K562 (cell line): Measurements from ENCODE around the gene PDE4D. TPM values are rescaled to one million over a fixed set of nuclear protein-coding genes. Genes with fewer than 3 reads are reported as not detected.

Source experiments
- ATAC-seq: fragments of 200-7000 bp; cut with Tn5 transposase; 3 replicates; pipeline ENCODE4 v1.9.1; 2020; ENCODE audit warnings: moderate library complexity
- BruUV-seq: library from RNA; stranded (reverse); fragments of 400-500 nt; replicated peaks from 2 replicates; lab custom pipeline; 2021; lab: Mats Ljungman, UMichigan
- CTCF ChIA-PET: fragments of 300-600 bp; formaldehyde crosslinking; extraction: SDS; loops from one replicate; lab custom pipeline; 2021; ENCODE audit warnings: low intra/inter-chr PET ratio; lab: Yijun Ruan, JAX
- POLR2A ChIA-PET: fragments of 300-600, 350-650 bp; sonication (Branson Sonifier 250); formaldehyde crosslinking; extraction: SDS; loops from one replicate; lab custom pipeline; 2021; ENCODE audit warnings: antibody characterized with exemption, inconsistent platforms; lab: Yijun Ruan, JAX
- DNase-seq, 4 experiments: peaks; one replicate each; pipeline versions ENCODE4 v3.0.0 to v3.0.0-alpha.2; 2011 to 2018; ENCODE audit warnings: low spot score in 3 of 4, mixed read lengths in 3 of 4; ENCODE audit errors: extremely low read depth in 1 of 4
- FAIRE-seq: peaks from 2 replicates; lab custom pipeline; 2011; peaks lifted over from hg19 to GRCh38; lab: Jason Lieb, UNC
- H2AFZ ChIP-seq: 2 replicates; pipeline ENCODE4 v1.6.0; 2011; ENCODE audit warnings: low read depth, low read length, control low read depth, inconsistent platforms
- H3K27ac ChIP-seq: fragments of 200-600 bp; 3 replicates; pipeline ENCODE4 v1.8.0; 2011; ENCODE audit warnings: low read depth, mild to moderate bottlenecking, control low read depth, inconsistent platforms, low read length, moderate library complexity, mixed read lengths; ENCODE audit errors: extremely low read depth
- H3K27me3 ChIP-seq, 2 experiments: fragments of 300-600 bp in 1 of 2; 2 replicates in 1 of 2; 3 replicates in 1 of 2; pipeline versions ENCODE4 v1.6.0 to v1.8.0; 2011; ENCODE audit warnings: inconsistent platforms in 2 of 2, low read length in 2 of 2, mild to moderate bottlenecking in 1 of 2, mixed read lengths in 1 of 2, moderate library complexity in 1 of 2; ENCODE audit not compliant: control insufficient read depth in 2 of 2, insufficient read depth in 2 of 2
- H3K36me3 ChIP-seq: fragments of 300-600 bp; 3 replicates; pipeline ENCODE4 v1.8.0; 2011; ENCODE audit warnings: mild to moderate bottlenecking, low read length, inconsistent platforms; ENCODE audit not compliant: control insufficient read depth, insufficient read depth
- H3K4me1 ChIP-seq, 2 experiments: fragments of 200-600 bp in 1 of 2; replicated peaks in 1 of 2; 2 replicates in 1 of 2; 3 replicates in 1 of 2; pipeline versions ENCODE4 v1.5.1 to v1.8.0; 2011; ENCODE audit warnings: inconsistent platforms in 2 of 2, low read length in 2 of 2, mild to moderate bottlenecking in 1 of 2, mixed read lengths in 1 of 2, moderate library complexity in 1 of 2; ENCODE audit not compliant: control insufficient read depth in 2 of 2, insufficient read depth in 2 of 2
- H3K4me2 ChIP-seq: 2 replicates; pipeline ENCODE4 v1.6.1; 2011; ENCODE audit warnings: low read length, control low read depth, inconsistent platforms, mixed read lengths; ENCODE audit not compliant: insufficient read depth
- H3K4me3 ChIP-seq: fragments of 200-600 bp; sonication (generic), shearing (Covaris generic); 2 replicates; pipeline ENCODE4 v1.5.1; 2016; ENCODE audit warnings: control low read depth, inconsistent platforms
- H3K79me2 ChIP-seq: fragments of 200-600 bp; 3 replicates; pipeline ENCODE4 v1.8.0; 2011; ENCODE audit warnings: low read length, inconsistent platforms; ENCODE audit not compliant: control insufficient read depth, insufficient read depth
- H3K9ac ChIP-seq, 2 experiments: 2 replicates each; pipeline versions ENCODE4 v1.6.0 to v1.6.1; 2011; ENCODE audit warnings: low read depth in 2 of 2, low read length in 2 of 2, control low read depth in 1 of 2, inconsistent platforms in 1 of 2, mild to moderate bottlenecking in 1 of 2, mixed read lengths in 1 of 2; ENCODE audit not compliant: insufficient read depth in 1 of 2
- H3K9me1 ChIP-seq: one replicate; pipeline ENCODE4 v1.6.0; 2011; ENCODE audit warnings: inconsistent platforms, mild to moderate bottlenecking, low read length, moderate library complexity; ENCODE audit not compliant: control insufficient read depth, insufficient read depth
- H3K9me3 ChIP-seq: replicated peaks from 2 replicates; pipeline ENCODE4 v1.5.1; 2011; ENCODE audit warnings: low read depth, low read length, inconsistent platforms; ENCODE audit not compliant: control insufficient read depth, insufficient read depth
- H4K20me1 ChIP-seq: replicated peaks from 2 replicates; pipeline ENCODE4 v1.6.1; 2011; ENCODE audit warnings: low read length, inconsistent platforms, mixed read lengths; ENCODE audit not compliant: control insufficient read depth, insufficient read depth
- CTCF ChIP-seq, 3 experiments: IDR thresholded peaks in 2 of 3; conservative IDR thresholded peaks in 1 of 3; 2 replicates each; pipeline ENCODE4 v1.5.1; 2011 to 2012; ENCODE audit warnings: low read length in 3 of 3, mild to moderate bottlenecking in 3 of 3, control low read depth in 2 of 3, improper control_type of control experiment in 1 of 3, inconsistent platforms in 1 of 3, low read depth in 1 of 3, mixed read lengths in 1 of 3, moderate library complexity in 1 of 3; ENCODE audit not compliant: insufficient read depth in 2 of 3
- KHSRP ChIP-seq: fragments of 450-650 bp; IDR thresholded peaks from 2 replicates; pipeline ENCODE4 v1.6.1; 2017
- NCOA2 ChIP-seq, 2 experiments: fragments of 450-650 bp; IDR thresholded peaks; 2 replicates each; pipeline ENCODE4 v1.6.1; 2018; ENCODE audit warnings: mild to moderate bottlenecking in 2 of 2, moderate library complexity in 1 of 2; ENCODE audit not compliant: partially characterized antibody in 2 of 2
- ZBED1 ChIP-seq: IDR thresholded peaks from 2 replicates; pipeline ENCODE4 v1.6.1; 2014
- ZNF407 ChIP-seq: fragments of 450-650 bp; IDR thresholded peaks from 2 replicates; pipeline ENCODE4 v1.6.1; 2016; ENCODE audit warnings: low read depth
- WGBS: fragments of 100-300 bp; shearing (Covaris generic); methylation state at CpG from one replicate; pipeline ENCODE4 v1.1.6; 2016; ENCODE audit warnings: low coverage, mixed read lengths; ENCODE audit not compliant: insufficient coverage; ENCODE audit errors: missing lambda C conversion rate; 5-methylcytosine and 5-hydroxymethylcytosine counted together
- in situ Hi-C: fragments of 300-500 bp; cut with MboI; formaldehyde crosslinking; loops from 4 replicates; pipeline ENCODE4 v1.15.0; 2018; ENCODE audit warnings: inconsistent platforms, mixed read lengths
- intact Hi-C: fragments of 100-400 bp; cut with micrococcal nuclease; formaldehyde crosslinking; loops from 2 replicates; pipeline ENCODE4 v1.14.2; 2022
- polyA plus RNA-seq, 8 experiments: library from polyadenylated mRNA; depleted of rRNA in 4 of 8; stranded (reverse) in 5 of 8; unstranded in 3 of 8; fragments of >200 nt; fragmentation: Nextera tagmentation in 2 of 8; fragmentation: Illumina TruSeq in 1 of 8; extraction: Ambion mirVana in 2 of 8; extraction: Trizol in 1 of 8; gene quantifications; 2 replicates each; pipeline versions ENCODE4 v1.2.1 to v1.2.3, GENCODE V29; 2011 to 2014; ENCODE audit warnings: inconsistent platforms in 1 of 8, missing spikeins in 1 of 8
- total RNA-seq, 7 experiments: library from RNA; depleted of rRNA in 6 of 7; stranded (reverse); fragments of >200 nt in 6 of 7; fragmentation: Illumina TruSeq in 2 of 7; extraction: Trizol in 2 of 7; gene quantifications; 2 replicates each; pipeline versions ENCODE4 v1.2.1 to v1.2.3, GENCODE V29; 2011 to 2021; ENCODE audit warnings: low replicate concordance in 1 of 7
- TF ChIP-seq, protein P1 (sequence below), 2 experiments: fragments of 450-650 bp in 1 of 2; sonication (generic) in 1 of 2; formaldehyde crosslinking; conservative IDR thresholded peaks; 2 replicates each; pipeline versions ENCODE4 v1.4.0 to v1.8.1; 2020 to 2022; ENCODE audit warnings: mild to moderate bottlenecking in 1 of 2, missing genetic modification reagents in 1 of 2
- TF ChIP-seq, protein P2 (sequence below): fragments of 250-450 bp; sonication (Bioruptor Pico); IDR thresholded peaks from 2 replicates; pipeline ENCODE4 v1.4.0; 2020

The PDE4D gene
- total and polyA plus RNA-seq, 9 of the 15 experiments (the other 6 are each of a cell fraction or from before 2014, with no cell fraction given) = 0.04 to 0.46 (median 0.13) TPM

DNA sequence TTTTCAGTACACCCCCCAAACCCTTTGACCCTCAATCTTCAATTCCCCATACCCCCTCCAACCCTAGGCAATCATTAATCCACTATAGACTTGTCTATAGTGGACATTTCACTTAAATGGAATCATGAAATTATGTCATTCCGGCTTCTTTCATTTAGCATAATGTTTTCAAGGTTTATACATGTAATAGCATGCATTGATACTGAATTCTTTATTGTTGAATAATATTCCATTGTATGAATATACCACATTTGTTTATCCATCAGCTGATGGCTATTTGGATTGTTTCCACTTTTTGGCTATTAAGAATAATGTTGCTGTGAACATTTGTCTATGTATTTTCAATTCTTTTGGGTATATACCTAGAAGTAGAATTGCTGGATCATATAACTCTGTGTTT lies 238.8 kb downstream of the PDE4D start:
- DNase-seq = no peak
- no peak for ATAC-seq
- H3K79me2 ChIP-seq = no peaks in the 10 kb centered on the region
- WGBS = 0% methylated on average over 1 of the region's 1 CpG
- ChIA-PET POLR2A (no interaction called here), CTCF (no interaction called here)
- no peak overlapping the region for H2AFZ ChIP-seq
- H3K27ac ChIP-seq = no peak overlapping the region
- H3K4me2 ChIP-seq = no peak overlapping the region
- in situ Hi-C loops = no loop called here
- no peak overlapping the region for H3K4me3 ChIP-seq
- H3K4me1 ChIP-seq = no peaks in the 10 kb centered on the region
- TF ChIP-seq KHSRP (no peak), NCOA2 (IDR thresholded peaks at IDR 0.05; ENCODE audit: partially characterized antibody in 2 of 2) (no peak), ZNF407 (no peak), CTCF (IDR thresholded peaks at IDR 0.05 in 2 of 3, conservative IDR thresholded peaks at IDR 0.05 in 1 of 3; ENCODE audit: insufficient read depth in 2 of 3, low read depth in 1 of 3, low read length in 3 of 3) (no peak), ZBED1 (no peak)
- TF ChIP-seq, protein P1, sequence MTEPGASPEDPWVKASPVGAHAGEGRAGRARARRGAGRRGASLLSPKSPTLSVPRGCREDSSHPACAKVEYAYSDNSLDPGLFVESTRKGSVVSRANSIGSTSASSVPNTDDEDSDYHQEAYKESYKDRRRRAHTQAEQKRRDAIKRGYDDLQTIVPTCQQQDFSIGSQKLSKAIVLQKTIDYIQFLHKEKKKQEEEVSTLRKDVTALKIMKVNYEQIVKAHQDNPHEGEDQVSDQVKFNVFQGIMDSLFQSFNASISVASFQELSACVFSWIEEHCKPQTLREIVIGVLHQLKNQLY (CRISPR knock-in tag; conservative IDR thresholded peaks at IDR 0.05) = no peak
- TF ChIP-seq, protein P2, sequence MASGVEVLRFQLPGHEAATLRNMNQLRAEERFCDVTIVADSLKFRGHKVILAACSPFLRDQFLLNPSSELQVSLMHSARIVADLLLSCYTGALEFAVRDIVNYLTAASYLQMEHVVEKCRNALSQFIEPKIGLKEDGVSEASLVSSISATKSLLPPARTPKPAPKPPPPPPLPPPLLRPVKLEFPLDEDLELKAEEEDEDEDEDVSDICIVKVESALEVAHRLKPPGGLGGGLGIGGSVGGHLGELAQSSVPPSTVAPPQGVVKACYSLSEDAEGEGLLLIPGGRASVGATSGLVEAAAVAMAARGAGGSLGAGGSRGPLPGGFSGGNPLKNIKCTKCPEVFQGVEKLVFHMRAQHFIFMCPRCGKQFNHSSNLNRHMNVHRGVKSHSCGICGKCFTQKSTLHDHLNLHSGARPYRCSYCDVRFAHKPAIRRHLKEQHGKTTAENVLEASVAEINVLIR (CRISPR knock-in tag) = no peak
- TF ChIP-seq, all 486 proteins: peak for 0
- no peaks in the 10 kb centered on the region for H4K20me1 ChIP-seq
- H3K9me1 ChIP-seq = no peaks in the 10 kb centered on the region
- no peaks in the 10 kb centered on the region for H3K27me3 ChIP-seq
- BruUV-seq = no TSS peak
- no peak overlapping the region for H3K9ac ChIP-seq
- intact Hi-C loops = no loop called here
- no peaks in the 10 kb centered on the region for H3K9me3 ChIP-seq
- no peaks in the 10 kb centered on the region for H3K36me3 ChIP-seq
- FAIRE-seq = no peak
